Panc1 (cell line): ENCODE measurements around the gene AVL9.

ENCODE experiments used
- POLR2AphosphoS5 ChIP-seq: IDR thresholded peaks from 2 replicates; pipeline ENCODE4 v1.6.1; 2012; ENCODE audit warnings: mild to moderate bottlenecking, low read depth, low read length, moderate library complexity
- SIN3A ChIP-seq: IDR thresholded peaks from 2 replicates; pipeline ENCODE4 v1.6.1; 2012; ENCODE audit warnings: low read depth, mild to moderate bottlenecking, low read length, moderate library complexity, borderline replicate concordance; ENCODE audit not compliant: insufficient read depth
- TCF7L2 ChIP-seq: IDR thresholded peaks from 2 replicates; pipeline ENCODE4 v1.6.1; 2011; ENCODE audit warnings: mild to moderate bottlenecking, low read depth, low read length, inconsistent platforms
- TF ChIP-seq, protein P1 (sequence below), 2 experiments: IDR thresholded peaks; 2 replicates each; pipeline ENCODE4 v1.6.1; 2011 to 2012; ENCODE audit warnings: low read depth in 2 of 2, control low read depth in 1 of 2, low read length in 1 of 2, mild to moderate bottlenecking in 1 of 2, moderate library complexity in 1 of 2; ENCODE audit not compliant: insufficient read depth in 1 of 2
- TF ChIP-seq, protein P2 (sequence below): fragments of 450-650 bp; IDR thresholded peaks from 2 replicates; pipeline ENCODE4 v1.5.1; 2017; ENCODE audit warnings: mild to moderate bottlenecking

DNA sequence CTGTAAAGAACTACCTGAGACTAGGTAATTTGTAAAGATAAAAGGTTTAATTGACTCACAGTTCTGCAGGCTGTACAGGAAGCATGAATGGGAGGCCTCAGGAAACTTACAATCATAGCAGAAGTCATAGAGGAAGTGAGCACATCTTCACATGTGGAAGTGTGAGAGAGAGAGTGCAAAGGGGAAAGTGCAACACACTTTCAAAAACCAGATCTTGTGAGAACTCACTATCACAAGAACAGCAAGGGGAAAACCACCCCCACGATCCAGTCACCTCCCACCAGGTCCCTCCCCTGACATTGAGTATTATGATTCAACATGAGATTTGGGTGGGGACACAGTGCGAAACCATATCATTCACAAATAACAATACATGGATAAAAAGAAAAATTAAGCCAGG is 24.5 kb downstream of the AVL9 start:
- TF ChIP-seq POLR2AphosphoS5 (no peak), TCF7L2 (no peak), SIN3A (no peak)
- TF ChIP-seq, protein P1, sequence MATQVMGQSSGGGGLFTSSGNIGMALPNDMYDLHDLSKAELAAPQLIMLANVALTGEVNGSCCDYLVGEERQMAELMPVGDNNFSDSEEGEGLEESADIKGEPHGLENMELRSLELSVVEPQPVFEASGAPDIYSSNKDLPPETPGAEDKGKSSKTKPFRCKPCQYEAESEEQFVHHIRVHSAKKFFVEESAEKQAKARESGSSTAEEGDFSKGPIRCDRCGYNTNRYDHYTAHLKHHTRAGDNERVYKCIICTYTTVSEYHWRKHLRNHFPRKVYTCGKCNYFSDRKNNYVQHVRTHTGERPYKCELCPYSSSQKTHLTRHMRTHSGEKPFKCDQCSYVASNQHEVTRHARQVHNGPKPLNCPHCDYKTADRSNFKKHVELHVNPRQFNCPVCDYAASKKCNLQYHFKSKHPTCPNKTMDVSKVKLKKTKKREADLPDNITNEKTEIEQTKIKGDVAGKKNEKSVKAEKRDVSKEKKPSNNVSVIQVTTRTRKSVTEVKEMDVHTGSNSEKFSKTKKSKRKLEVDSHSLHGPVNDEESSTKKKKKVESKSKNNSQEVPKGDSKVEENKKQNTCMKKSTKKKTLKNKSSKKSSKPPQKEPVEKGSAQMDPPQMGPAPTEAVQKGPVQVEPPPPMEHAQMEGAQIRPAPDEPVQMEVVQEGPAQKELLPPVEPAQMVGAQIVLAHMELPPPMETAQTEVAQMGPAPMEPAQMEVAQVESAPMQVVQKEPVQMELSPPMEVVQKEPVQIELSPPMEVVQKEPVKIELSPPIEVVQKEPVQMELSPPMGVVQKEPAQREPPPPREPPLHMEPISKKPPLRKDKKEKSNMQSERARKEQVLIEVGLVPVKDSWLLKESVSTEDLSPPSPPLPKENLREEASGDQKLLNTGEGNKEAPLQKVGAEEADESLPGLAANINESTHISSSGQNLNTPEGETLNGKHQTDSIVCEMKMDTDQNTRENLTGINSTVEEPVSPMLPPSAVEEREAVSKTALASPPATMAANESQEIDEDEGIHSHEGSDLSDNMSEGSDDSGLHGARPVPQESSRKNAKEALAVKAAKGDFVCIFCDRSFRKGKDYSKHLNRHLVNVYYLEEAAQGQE (IDR thresholded peaks at IDR 0.05; ENCODE audit: insufficient read depth in 1 of 2, low read depth in 2 of 2, low read length in 1 of 2): no peak
- TF ChIP-seq, protein P2, sequence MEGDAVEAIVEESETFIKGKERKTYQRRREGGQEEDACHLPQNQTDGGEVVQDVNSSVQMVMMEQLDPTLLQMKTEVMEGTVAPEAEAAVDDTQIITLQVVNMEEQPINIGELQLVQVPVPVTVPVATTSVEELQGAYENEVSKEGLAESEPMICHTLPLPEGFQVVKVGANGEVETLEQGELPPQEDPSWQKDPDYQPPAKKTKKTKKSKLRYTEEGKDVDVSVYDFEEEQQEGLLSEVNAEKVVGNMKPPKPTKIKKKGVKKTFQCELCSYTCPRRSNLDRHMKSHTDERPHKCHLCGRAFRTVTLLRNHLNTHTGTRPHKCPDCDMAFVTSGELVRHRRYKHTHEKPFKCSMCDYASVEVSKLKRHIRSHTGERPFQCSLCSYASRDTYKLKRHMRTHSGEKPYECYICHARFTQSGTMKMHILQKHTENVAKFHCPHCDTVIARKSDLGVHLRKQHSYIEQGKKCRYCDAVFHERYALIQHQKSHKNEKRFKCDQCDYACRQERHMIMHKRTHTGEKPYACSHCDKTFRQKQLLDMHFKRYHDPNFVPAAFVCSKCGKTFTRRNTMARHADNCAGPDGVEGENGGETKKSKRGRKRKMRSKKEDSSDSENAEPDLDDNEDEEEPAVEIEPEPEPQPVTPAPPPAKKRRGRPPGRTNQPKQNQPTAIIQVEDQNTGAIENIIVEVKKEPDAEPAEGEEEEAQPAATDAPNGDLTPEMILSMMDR: no peak
